HG02642 (cell line): ENCODE measurements around the gene TPI1.
"Not testable (repeated sequence)": the region's sequence is repeated elsewhere in the genome, so short reads cannot be mapped to it uniquely, and the experiment has no call there.

Experiments
- ATAC-seq: cut with Tn5 transposase; IDR thresholded peaks from one replicate; pipeline ENCODE4 v1.9.1; 2021; ENCODE audit warnings: mild to moderate bottlenecking; ENCODE audit not compliant: unreplicated experiment, poor library complexity

Gene TPI1

DNA sequence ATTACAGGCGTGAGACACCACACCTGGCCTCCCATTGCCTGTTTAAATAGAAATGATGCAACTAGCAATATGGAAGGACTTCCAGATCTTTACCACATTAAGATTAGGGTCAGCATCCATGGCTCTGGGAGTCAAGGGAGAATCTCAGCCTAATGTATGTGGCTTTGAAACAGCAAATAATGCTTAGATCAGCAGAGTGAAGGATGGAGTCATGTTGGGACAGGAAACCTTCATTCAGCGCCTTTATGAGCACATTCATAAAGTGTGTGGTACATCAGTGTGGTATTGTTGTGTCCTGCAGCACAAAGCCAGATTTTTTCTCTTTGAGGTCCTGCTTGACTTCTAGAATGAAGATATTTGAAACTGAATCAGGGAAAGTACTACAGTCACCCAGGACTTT, 21.0 kb downstream of the TPI1 start:
- ATAC-seq = no peak

DNA sequence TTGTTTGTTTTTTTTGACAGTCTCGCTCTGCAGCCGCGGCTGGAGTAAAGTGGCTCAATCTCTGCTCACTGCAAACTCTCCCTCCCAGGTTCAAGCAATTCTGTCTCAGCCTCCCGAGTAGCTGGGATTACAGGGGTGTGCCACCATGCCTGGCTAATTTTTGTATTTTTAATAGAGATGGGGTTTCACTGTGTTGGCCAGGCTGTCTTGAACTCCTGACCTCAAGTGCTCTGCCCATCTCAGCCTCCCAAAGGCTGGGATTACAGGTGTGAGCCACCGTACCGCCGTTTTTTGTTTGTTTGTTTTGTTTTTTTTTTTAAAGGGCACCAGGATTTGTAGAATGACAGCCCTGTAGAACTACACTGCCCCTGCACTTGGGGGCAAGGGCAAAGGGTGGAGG, 21.5 kb downstream of the TPI1 start:
- not testable (repeated sequence) for ATAC-seq

DNA sequence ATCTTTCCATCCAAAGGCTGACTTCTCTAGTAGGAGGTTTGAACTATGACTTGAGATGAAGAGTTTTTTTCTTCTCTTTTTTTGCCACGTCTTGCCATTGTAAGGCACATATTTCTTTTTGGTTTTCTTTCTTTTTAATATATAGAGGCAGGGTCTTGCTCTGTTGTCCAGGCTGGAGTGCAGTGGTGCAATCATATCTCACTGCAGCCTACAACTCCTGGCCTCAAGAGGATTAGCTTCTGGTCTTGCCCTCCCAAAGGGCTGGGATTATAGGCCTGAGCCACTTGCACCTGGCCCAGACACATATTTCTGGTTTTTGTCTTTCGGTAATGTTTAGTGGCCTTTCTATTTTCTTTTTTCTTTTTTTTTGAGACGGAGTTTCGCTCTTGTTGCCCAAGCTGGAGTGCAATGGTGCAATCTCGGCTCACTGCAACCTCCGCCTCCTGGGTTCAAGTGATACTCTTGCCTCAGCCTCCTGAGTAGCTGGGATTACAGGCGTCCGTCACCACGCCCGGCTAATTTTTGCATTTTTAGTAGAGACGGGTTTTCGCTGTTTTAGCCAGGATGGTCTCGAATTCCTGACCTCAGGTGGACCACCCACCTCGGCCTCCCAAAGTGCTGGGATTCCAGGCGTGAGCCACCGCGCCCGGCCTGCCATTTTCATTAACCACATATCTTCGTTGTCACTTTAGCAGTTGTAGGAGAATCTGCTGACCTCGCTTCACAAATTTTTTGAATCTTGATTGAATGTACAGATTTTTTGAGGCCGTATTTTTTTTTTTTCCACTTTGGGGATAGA, 22.6 kb downstream of the TPI1 start:
- ATAC-seq = not testable (repeated sequence)

DNA sequence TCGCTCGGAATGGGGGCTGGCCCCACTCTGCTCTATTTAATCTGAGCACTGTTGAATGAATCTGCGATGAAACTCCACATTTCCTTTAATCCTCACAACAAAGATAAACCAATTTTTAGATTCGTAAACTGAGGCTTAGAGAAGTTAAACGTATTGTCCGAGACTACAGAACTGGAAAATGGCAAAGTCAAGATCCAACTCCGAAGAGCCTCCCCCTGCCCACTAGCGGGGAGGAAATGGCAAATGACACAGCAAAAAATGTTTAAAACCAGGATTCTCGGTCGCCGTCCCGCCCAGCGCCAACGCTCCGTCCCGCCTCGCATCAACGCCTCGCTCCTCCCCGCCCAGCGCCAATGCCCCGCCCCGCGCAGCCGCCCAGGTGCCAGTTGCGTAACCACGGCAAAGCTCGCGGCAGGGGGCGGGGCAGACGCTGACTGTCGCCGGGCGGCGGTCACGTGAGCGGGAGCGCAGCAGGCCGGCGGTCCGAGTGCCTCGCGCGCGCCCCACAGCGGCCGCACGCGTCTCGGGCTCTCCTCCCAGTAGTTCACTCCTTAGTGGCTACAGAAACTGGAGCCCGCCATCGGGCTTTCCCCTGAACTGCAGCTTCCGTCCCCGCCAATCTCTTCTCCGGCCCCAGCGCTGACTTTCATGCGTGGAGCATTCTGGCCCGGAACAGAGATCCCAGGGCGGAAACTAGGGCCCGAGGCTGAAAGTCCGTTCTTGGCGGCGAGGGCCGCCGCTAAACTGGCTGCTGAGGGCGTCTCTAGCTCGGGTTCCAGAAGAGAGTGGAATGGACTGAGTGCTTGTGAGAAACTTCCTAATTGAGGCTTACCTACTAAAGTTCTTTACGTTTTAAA, 23.7 kb downstream of the TPI1 start:
- ATAC-seq = peak; percentile 97

DNA sequence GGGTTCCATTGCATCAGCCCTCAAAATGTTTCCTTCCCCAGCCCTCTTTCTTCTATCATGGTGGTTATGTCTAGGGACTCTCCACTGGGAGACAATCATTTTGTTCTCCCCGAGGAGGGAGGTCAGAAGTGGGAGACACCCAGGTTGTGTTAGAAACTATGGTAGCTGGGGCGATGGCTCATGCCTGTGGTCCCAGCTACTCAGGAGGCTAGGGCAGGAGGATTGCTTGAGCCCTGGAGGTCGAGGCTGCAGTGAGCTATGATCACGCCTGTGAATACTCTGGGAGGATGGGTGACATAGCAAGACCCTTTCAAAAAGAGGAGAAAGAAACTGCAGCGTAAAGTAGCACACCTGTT, 24.3 kb downstream of the TPI1 start:
- ATAC-seq = peak; percentile 2

DNA sequence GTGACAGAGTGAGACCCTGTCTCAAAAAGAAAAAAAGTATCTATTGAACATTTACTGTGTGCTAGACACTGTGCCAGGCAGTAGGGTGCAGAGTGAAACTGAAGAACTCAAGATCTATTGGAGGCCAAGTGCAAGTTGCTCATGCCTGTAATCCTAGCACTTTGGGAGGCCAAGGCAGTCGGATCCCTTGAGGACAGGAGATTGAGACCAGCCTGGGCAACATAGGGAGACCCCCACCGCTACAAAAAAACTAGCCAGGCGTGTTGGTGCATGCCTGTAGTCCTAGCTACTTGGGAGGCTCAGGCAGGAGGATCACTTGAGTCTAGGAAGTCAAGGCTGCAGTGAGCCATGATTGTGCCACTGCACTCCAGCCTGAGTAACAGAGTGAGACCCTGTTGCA, 25.4 kb downstream of the TPI1 start:
- not testable (repeated sequence) for ATAC-seq

DNA sequence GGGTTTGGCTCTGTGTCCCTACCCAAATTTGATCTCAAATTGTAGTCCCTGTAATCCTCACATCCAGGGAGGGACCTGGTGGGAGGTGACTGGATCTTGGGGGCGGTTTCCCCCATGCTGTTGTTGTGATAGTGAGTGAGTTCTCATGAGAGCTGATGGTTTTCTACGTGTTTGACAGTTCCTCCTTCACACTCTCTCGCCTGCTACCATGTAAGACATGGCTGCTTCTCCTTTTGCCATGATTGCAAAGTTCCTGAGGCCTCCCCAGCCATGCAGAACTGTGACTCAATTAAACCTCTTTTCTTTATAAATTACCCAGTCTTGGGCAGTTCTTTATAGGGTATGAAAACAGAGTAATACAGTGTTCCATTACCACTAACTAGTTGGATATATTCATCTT, 27.0 kb downstream of the TPI1 start:
- ATAC-seq = no peak

DNA sequence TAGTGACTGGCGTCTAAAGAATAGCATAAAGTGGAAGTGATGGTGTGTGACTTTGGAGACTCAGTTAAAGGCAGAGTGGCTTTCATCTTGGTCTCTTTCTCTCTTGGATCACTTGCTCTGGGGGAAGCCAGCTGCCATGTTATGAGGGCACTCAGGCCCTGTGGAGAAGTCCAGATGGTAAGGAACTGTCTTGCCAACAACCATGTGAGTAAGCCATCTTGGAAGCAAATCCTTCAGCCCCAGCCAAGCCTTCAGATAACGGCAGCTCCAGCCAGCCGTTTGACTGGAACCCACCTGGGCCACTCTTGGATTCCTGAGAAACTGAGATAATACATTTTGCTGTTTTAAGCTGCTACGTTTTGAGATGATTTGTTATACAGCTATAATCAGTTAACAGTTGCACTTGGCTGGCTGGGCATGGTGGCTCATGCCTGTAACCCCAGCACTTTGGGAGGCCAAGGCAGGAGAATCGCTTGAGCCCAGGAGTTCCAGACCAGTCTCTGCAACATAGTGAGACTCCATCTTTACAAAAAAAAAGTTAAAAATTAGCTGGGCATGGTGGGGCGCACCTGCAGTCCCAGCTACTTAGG, 29.6 kb downstream of the TPI1 start:
- no peak for ATAC-seq

DNA sequence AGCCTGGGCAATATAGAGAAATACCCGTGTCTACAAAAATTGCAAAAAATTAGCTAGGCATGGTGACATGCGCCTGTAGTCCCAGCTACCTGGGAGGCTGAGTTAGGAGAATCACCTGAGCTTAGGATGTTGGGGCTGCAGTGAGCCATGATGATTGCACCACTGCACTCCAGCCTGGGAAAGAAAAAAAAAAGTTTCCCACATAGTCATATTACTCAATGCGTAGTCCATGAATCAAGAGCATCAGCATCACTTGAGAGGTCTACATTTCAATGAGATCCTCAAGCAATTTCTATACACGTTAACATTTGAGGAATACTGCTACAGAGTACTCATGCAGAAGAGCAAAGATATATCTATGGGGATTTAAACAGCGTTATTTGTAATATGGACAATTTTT, 32.1 kb downstream of the TPI1 start:
- ATAC-seq = no peak

DNA sequence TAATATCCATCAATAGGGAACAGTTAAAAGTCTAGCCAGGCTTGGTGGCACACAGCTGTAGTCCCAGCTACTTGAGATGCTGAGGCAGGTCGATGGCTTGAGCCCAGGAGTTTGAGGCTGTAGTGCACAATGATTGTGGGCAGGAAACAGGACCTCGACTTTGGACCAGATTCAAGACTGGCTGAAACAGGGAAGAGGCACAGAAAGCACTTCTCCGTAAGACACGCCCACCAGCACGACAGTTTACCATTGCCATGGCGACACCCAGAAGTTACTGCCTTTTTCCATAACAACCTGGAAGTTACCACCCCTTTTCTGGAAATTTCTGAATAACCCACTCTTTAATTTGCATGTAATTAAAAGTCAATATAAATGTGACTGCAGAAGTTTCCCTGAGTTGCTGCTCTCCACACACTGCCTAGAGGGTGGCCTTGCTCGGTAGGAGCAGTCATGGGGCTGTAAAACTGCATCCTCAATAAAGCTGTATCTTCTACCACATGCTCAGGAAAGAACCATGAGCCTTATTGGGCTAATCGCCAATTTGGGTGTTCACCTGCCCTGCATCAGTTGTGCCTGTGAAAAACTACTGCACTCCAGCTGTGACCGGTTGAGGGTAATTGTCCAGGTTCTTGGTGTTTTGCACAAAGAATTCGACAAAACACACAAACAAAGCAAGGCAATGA, 32.6 kb downstream of the TPI1 start:
- no peak for ATAC-seq

DNA sequence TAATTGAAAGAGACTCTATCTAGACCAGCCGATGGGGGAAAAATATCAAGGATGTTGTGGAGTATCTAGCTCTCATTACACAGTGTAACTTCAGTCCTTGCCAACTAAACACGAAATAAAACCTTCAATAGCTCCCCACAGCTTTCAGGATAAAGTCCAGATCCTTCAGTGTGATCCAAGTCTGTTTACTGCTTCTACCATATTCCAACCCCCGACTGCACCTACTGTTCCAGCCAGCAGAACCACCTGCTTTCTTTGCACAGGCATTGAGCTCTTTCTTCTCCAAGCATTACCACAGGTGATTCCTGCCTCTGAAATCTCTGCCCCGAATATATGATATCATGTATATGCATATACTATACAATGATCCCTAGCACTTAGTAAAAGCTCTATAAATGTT, 35.1 kb downstream of the TPI1 start:
- ATAC-seq = no peak

DNA sequence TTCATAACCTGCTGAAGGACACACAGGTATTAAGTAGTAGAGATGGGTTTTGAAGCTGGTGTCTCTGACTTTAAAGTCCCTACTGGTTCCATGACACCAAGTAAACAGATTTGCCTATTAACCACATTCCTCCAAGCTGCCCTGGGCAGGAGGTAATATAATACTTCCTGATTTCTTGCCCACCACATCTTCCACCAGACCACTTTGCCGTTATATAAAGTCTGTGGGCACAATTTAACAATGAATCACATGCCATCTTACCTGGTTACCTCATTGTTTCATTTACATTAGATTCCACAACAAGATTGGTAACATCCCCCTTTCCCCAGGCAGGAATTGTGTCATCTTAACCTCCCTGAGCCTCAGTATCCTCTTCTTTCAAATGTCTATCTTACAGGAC, 36.4 kb downstream of the TPI1 start:
- ATAC-seq = no peak

DNA sequence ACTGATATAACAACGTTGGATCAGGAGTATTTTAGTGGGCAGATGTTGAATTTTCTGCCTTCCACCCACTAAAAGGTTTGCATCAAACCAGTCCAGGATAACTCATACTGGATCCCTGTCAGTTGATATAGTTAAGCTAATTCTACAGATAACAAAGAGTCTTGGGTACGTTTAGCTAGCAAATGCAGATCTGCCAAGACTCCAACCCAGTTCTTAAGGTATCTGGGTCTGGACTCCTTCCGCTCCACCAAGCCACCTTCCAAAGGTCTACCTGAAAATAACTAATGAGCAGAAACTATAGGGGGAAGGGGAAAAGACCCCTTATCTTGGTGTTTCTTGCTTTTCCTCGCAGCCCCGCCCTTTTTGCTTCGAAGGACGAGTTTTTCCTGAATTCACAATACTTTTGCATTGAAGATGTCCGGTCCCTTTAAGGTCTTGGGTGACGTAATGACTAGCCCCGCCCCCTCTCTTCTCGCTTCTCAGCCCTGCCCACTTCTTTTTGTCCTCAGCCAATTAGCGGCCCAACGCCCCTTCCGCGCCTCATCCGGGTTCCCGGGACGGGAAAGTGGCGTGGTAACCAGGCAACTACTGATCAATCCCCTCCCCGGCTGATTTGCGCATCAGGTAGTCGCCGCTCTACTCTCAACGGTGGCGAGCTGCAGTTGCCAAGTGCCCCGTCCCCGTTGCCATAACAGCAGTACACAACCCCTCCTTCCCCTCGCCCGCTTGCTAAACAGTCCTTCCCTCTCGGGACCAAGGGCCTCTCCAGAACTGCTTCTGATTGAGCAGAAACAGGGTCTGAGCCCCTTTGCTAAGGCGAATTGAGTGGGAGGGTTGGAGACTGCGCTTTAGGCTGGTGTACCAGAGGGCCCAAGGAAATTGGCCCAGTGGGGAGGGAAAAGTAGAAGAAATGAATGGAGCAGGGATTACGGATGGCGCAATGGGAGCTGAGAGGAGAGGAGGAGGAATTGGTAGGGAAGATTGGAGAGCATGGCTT, 37.2 kb downstream of the TPI1 start, which contains the start of gene LRRC23:
Gene LRRC23, plus strand, starts transcription at position 543 of the 997 bp plus-strand sequence. CDS start 812 bp downstream, outside the sequence.
- ATAC-seq = peak; percentile 96

DNA sequence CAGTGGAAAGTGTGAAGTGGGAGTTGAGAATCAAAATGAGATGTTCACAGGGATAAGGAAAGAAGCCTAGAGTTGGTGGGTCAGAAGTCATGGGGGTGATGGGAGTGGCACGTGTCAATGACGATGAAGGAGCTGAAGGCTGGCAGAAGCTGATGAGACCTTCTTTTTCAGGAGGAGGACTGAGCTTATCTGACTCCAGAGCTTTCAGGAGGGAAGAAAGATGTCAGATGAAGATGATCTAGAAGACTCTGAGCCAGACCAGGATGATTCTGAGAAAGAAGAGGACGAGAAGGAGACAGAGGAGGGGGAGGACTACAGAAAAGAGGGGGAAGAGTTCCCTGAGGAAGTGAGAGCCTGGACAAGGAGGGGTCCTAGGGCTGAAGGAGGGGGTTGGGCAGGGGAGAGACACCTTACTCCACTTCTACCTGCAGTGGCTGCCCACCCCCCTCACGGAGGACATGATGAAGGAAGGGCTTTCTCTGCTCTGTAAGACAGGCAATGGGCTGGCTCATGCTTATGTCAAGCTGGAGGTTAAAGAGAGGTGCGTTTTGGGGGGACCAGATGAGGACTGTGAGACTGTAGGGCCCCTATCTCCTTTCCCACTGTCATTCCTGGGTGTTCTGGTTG, 38.2 kb downstream of the TPI1 start:
- no peak for ATAC-seq

DNA sequence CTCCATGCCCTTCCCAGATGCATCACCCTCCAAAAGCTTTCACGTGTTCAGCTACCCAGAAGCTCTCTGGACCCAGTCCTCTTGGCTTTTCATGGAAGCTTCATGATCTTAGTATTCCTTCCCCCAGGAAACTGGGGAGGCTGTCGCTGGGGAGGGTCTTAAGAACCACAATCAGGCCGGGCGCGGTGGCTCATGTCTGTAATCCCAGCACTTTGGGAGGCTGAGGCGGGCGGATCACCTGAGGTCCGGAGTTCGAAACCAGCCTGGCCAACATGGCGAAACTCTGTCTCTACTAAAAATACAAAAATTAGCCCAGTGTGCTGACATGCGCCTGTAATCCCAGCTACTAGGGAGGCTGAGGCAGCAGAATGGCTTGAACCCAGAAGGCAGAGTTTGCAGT, 40.8 kb downstream of the TPI1 start:
- ATAC-seq = not testable (repeated sequence)

DNA sequence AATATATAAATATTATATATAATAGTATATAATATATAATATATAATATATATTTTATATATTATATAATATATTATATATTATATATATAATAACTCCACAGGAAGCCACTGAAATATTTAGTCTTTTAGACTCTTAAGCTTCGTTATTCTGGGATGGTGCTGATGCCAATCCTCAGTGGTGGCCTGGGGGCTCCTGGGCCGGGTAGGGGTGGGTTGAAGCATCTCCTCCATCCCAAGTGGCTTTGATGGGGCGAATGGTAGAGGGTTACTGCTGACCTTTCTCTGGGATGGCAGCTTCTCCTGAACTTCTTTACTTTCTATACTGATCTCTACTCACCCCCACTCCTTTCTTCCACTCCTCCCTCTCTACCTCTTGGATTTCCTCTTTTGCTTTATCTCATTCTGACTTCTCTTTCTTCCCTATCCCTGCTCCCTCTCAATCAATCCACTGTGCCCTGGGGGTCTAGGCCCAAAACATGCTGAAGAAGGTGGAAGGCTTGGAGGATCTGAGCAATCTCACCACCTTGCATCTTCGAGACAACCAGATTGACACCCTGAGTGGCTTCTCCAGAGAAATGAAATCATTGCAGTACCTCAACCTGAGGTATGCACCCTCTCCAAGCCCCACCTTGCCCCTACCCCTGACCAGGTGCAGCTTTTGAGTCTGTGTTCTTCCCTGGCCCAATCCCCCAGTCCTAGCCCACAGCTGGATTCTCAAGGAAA, 42.3 kb downstream of the TPI1 start:
- ATAC-seq = no peak

DNA sequence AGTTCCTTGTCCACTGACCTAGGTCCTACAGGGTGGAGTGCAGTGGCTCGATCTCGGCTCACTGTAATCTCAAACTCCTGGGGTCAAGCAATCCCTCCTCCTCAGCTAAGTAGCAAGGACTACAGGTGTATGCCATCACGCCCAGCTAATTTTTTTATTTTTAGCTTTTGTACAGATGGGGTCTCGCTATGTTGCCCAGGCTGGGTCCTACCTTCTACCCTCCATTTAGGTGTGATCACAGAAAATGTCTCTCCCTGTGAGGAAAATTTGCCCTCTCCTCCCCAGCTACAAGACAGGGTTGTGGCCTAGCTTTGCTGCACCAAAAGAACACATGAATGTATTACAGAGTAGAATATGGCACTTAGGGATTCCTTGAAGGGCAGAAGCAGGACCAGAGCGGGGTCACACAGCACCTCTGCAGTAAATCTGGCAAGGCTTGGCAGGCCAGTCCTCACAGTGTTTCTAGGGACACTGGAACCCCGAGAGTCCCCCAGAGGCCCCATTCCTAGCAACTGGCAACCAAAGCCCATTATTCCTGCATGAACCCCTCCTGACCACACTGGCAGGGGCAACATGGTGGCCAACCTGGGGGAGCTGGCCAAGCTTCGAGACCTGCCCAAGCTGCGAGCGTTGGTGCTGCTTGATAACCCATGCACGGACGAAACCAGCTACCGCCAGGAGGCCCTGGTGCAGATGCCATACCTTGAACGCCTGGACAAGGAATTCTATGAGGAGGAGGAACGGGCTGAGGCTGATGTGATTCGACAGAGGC, 45.0 kb downstream of the TPI1 start:
- ATAC-seq = no peak
